T follicular helper cell (primary cell): ENCODE results near the gene CACNA1F.

Experiments used
- DNase-seq: peaks from one replicate; pipeline ENCODE4 v3.0.0-alpha.2; 2020; ENCODE audit warnings: low read depth

Gene CACNA1F

GRCh38 chrX:49230500-49231232 is 2.5 kb downstream of the CACNA1F start:
- peak; percentile 16 for DNase-seq

GRCh38 chrX:49228185-49228584 is 5.0 kb downstream of the CACNA1F start:
- DNase-seq, result no peak

GRCh38 chrX:49227726-49228125 is 5.4 kb downstream of the CACNA1F start:
- DNase-seq, result no peak

- DNase-seq, result no peak
Measured at GRCh38 chrX:49226946-49227345, 6.2 kb downstream of the CACNA1F start.

GRCh38 chrX:49225858-49226257 is 7.3 kb downstream of the CACNA1F start:
- no peak for DNase-seq

- DNase-seq, result no peak
Measured at GRCh38 chrX:49221868-49222267, 11.3 kb downstream of the CACNA1F start.

GRCh38 chrX:49220100-49220499 is 13.0 kb downstream of the CACNA1F start:
- DNase-seq, result no peak

GRCh38 chrX:49214996-49215526 is 18.1 kb downstream of the CACNA1F start:
- no peak for DNase-seq

GRCh38 chrX:49214416-49214815 is 18.7 kb downstream of the CACNA1F start:
- DNase-seq, result no peak

- no peak for DNase-seq
Measured at GRCh38 chrX:49212861-49213260, 20.3 kb downstream of the CACNA1F start.

- no peak for DNase-seq
Measured at GRCh38 chrX:49212209-49212608, 20.9 kb downstream of the CACNA1F start.

GRCh38 chrX:49211074-49211473 is 22.1 kb downstream of the CACNA1F start:
- DNase-seq, result no peak

- DNase-seq, result no peak
Measured at GRCh38 chrX:49210406-49210805, 22.7 kb downstream of the CACNA1F start.

GRCh38 chrX:49209434-49210251 is 23.5 kb downstream of the CACNA1F start:
- no peak for DNase-seq

- DNase-seq, result no peak
Measured at GRCh38 chrX:49208399-49208798, 24.7 kb downstream of the CACNA1F start.

- DNase-seq, result no peak
Measured at GRCh38 chrX:49206543-49206942, 26.6 kb downstream of the CACNA1F start.

- no peak for DNase-seq
Measured at GRCh38 chrX:49205443-49205842, 27.7 kb downstream of the CACNA1F start.

GRCh38 chrX:49204709-49205108 is 28.4 kb downstream of the CACNA1F start:
- no peak for DNase-seq

GRCh38 chrX:49204017-49204416 is 29.1 kb downstream of the CACNA1F start:
- DNase-seq, result no peak

- no peak for DNase-seq
Measured at GRCh38 chrX:49203536-49203935, 29.6 kb downstream of the CACNA1F start.

GRCh38 chrX:49202022-49202421 is 31.1 kb downstream of the CACNA1F start:
- no peak for DNase-seq

GRCh38 chrX:49199906-49200771 is 33.0 kb downstream of the CACNA1F start, which contains the start of gene SYP:
Gene SYP, minus strand, starts transcription at chrX:49200193. Its CDS starts 7 bp downstream, at chrX:49200186.
- peak; percentile 84 for DNase-seq
